NCI-H2081 (cell line): Measurements from ENCODE around the gene PSAPL1.

Experiments used
- DNase-seq, 2 experiments: peaks; one replicate each; lab custom pipeline; 2025; lab: John Stamatoyannopoulos, UW

Gene PSAPL1

DNA sequence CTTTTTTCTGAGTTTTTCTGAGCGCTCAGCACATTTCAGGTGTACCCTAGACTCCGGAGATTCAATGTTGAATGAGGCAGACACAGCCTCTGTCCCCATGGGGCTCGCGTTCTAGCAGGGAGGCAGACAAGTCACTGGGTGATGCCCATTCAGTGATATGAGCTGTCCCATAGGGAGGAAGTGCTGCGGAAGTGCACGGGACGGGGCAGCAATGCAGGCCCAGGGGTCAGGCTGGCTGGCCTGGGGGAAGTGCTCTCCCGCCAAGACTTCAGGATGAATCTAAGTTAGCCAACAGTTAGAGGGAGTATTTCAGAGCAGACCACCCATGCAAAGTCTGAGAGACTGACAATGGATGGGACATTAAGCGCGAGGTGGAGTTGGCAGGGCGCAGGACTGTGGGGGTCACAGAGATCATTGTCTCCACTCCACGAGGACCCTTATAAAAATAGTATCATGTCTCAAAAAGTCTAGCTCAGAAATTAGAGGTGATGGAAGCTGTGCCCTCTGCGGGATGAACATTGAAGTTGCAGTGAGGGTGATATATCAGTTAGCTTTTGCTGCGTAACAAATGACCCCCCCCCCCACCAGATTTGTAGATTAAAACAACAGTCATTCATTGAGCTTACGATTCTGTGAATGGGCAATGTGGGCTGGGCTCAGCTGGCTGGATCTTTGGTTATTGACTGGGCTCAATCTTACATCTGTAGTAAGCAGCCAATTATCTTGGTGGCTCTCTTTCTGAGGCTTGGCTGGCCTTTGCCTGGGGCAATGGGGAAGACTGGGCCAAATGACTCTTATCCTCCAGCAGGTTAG, 16.4 kb downstream of the PSAPL1 start:
- no peak for DNase-seq

GRCh38 chr4:7417639-7418038, 17.1 kb downstream of the PSAPL1 start:
- DNase-seq = no peak

- DNase-seq = no peak
Measured at GRCh38 chr4:7416745-7417432, 17.8 kb downstream of the PSAPL1 start.

- DNase-seq = no peak
Measured at GRCh38 chr4:7415927-7416686, 18.6 kb downstream of the PSAPL1 start.

GRCh38 chr4:7414736-7415510, 19.8 kb downstream of the PSAPL1 start:
- no peak for DNase-seq

- no peak for DNase-seq
Measured at GRCh38 chr4:7414046-7414445, 20.7 kb downstream of the PSAPL1 start.

GRCh38 chr4:7412554-7412912, 22.2 kb downstream of the PSAPL1 start:
- DNase-seq = no peak

- DNase-seq = no peak
Measured at GRCh38 chr4:7411896-7412553, 22.7 kb downstream of the PSAPL1 start.

- DNase-seq = no peak
Measured at GRCh38 chr4:7411491-7411890, 23.2 kb downstream of the PSAPL1 start.

- DNase-seq = no peak
Measured at GRCh38 chr4:7410446-7410845, 24.3 kb downstream of the PSAPL1 start.

DNA sequence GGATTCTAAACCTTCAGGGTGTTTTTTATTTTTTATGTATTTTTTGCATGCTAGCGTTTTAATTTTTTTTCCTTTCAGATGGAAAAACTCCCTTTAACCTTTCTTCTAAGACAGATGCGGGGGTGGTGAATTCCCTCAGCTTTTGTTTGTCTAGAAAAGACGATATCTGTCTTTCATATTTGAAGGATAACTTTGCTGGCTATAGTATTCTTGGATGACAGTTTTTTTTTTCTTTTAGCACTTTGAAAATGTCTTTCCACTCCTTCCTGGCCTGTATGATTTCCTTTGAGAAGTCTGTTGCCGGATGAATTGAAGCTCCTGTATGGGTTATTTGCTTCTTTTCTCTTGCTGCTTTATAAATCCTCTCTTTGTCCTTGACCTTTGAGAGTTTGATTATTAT, 26.6 kb downstream of the PSAPL1 start:
- DNase-seq = no peak

DNA sequence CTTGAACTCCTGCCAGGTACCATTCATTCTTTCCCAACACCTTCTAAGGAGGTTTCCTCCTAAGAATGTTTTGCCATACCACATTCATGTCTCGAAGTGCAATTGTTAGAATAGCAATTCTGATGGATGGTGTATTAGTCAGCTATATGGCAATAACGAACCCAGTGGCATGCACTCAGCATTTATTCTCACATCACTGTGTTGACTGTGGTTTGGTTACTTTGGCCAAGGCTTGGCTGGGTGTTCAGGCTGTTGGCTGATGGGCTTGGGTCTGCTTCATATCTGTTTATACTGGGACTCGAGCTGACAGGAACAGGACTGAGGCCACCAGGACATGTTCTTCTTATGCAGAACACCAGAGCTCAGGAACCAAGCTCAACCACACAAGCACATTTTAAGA, 31.7 kb downstream of the PSAPL1 start:
- no peak for DNase-seq

- DNase-seq = no peak
Measured at GRCh38 chr4:7402526-7402925, 32.2 kb downstream of the PSAPL1 start.

- no peak for DNase-seq
Measured at GRCh38 chr4:7400671-7401298, 33.9 kb downstream of the PSAPL1 start.

GRCh38 chr4:7399440-7400234, 35.1 kb downstream of the PSAPL1 start:
- DNase-seq = no peak

DNA sequence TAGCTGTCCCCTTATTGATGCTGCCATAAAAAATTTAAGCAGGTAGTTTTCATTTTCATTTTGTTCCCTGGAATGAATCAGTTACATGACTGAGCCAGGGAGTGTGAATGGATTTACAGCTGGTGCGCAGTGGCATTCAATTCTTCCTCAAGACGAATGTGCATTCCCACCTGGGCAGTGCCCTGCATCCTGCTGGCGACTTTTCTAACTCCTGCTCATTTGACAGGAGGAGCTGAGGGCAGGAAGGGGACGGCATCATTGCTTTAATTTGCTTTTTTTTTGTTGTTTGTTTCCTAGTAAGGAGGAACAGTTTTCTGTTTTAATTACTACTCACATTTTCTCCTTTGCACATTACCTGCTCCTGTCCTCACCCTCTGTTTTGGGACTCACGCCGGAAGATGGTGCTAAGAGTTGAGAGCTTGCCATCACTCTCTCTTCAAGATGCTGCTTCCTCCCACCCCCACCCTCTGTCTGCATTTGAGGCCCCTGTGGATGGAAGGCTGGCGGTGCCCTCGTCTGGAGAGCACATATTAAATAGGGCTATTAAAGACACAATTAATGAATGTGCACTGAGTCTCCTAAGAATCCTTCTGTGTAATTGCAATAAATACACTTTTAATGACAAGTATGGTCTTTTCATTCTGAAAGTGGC, 35.8 kb downstream of the PSAPL1 start:
- DNase-seq = no peak

DNA sequence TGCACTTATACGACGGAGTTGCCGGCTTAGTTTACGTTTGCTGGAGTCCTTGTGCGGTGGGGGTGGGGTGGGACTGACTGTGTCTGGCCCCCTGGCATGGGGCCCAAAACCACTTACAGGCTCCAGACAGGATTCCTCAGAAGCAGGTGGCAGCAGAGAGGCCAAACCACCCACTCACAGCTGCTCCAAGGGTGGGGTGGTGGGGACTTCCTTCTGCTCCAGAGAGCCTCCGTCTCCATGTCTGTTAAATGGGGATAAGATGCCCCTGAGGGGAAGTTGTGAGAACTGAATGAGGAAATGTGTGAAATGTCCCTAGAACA, 36.7 kb downstream of the PSAPL1 start:
- peak; percentile 44 to 68 for DNase-seq

DNA sequence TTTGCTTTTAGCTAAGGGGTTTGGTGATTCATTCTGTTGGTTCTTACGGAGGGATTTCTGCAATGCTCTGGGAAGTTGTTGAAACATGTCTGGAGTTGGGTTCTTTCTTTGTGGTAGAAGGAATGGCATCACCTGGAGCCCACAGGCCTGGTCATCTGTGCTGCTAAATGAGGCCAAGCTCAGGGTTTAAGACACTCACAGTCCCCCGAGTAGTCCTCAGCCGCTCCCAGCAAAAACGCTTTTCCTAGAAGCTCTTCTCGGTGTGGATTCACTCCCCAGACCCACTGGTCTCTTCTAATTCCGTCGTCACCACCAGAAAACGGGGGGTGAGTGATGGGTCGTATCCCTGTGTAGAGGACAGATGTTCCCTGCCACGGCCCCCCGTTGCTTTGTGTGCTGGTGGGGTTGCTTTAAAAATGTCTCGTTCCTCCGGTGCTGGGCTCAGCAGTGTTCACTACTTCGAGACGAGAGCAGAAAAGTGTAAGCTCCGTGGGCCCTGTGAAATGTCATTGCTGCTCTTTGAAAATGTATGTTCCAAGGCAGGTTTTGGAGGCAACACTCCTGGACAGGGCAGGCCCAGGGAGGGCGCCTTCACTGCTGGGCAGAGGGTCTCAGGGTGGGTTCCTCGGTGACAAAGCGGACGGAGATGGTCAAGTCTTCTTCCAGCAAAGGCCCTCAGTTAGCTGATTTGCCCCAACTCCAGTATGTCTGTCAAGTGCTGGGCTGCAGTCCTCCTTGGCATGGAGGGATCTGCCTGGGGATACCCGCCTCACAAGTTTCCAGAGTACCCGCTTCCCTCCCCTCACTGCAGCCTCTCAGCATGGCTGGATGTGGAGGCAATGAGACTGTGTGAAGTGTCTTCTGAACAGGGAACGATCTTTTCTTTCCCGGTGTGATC, 37.3 kb downstream of the PSAPL1 start:
- DNase-seq = no peak
